IMR-90 (cell line): Measurements from ENCODE around the gene COX6A2. TPM values are rescaled to one million over a fixed set of nuclear protein-coding genes. Genes with fewer than 3 reads are reported as not detected.

Source experiments
- ATAC-seq: fragments of 200-7000 bp; cut with Tn5 transposase; 2 replicates; pipeline ENCODE4 v1.9.1; 2020; ENCODE audit warnings: low read depth, mild to moderate bottlenecking, moderate library complexity
- BruUV-seq: library from RNA; stranded (reverse); fragments of 400-500 nt; replicated peaks from 2 replicates; lab custom pipeline; 2021; lab: Mats Ljungman, UMichigan
- CTCF ChIA-PET: fragments of 300-600 bp; formaldehyde crosslinking; extraction: SDS; loops from one replicate; lab custom pipeline; 2021; ENCODE audit warnings: antibody characterized with exemption; lab: Yijun Ruan, JAX
- POLR2A ChIA-PET: fragments of 300-600 bp; sonication (Branson Sonifier 250); formaldehyde crosslinking; loops from one replicate; lab custom pipeline; 2022; ENCODE audit warnings: antibody characterized with exemption; ENCODE audit not compliant: unreplicated experiment; lab: Charles Lee
- DNase-seq: peaks from one replicate; pipeline ENCODE4 v3.0.0; 2013
- H2AFZ ChIP-seq: replicated peaks from 2 replicates; pipeline ENCODE3; 2013; ENCODE audit warnings: low read length, mild to moderate bottlenecking; ENCODE audit not compliant: poor library complexity
- H2AK5ac ChIP-seq: 2 replicates; pipeline ENCODE4 v1.6.1; 2013; ENCODE audit warnings: low read depth, low read length, inconsistent platforms
- H2AK9ac ChIP-seq: replicated peaks from 2 replicates; pipeline ENCODE3; 2013; ENCODE audit warnings: mild to moderate bottlenecking, low read depth, low read length, moderate library complexity; ENCODE audit not compliant: poor library complexity
- H2BK120ac ChIP-seq: 2 replicates; pipeline ENCODE4 v1.6.1; 2013; ENCODE audit warnings: low read depth, low read length, inconsistent platforms
- H2BK15ac ChIP-seq: 3 replicates; pipeline ENCODE4 v1.6.1; 2013; ENCODE audit warnings: low read depth, low read length, inconsistent platforms
- H2BK20ac ChIP-seq: 2 replicates; pipeline ENCODE4 v1.6.1; 2013; ENCODE audit warnings: low read depth, mild to moderate bottlenecking, inconsistent platforms, low read length, moderate library complexity
- H2BK5ac ChIP-seq: 2 replicates; pipeline ENCODE4 v1.6.1; 2013; ENCODE audit warnings: mild to moderate bottlenecking, low read depth, low read length, inconsistent platforms; ENCODE audit not compliant: poor library complexity, severe bottlenecking
- H3K14ac ChIP-seq: replicated peaks from 2 replicates; pipeline ENCODE4 v1.6.1; 2013; ENCODE audit warnings: low read depth, low read length, inconsistent platforms
- H3K18ac ChIP-seq: 2 replicates; pipeline ENCODE4 v1.6.1; 2013; ENCODE audit warnings: low read depth, low read length, control low read depth
- H3K23ac ChIP-seq: 2 replicates; pipeline ENCODE4 v1.6.1; 2013; ENCODE audit warnings: low read depth, low read length, inconsistent platforms
- H3K27ac ChIP-seq: 2 replicates; pipeline ENCODE4 v1.5.1; 2013; ENCODE audit warnings: mild to moderate bottlenecking, control low read depth, low read length; ENCODE audit not compliant: insufficient read depth
- H3K27me3 ChIP-seq: 2 replicates; pipeline ENCODE4 v1.6.1; 2013; ENCODE audit warnings: low read length; ENCODE audit not compliant: control insufficient read depth, insufficient read depth
- H3K36me3 ChIP-seq: 2 replicates; pipeline ENCODE4 v1.6.1; 2013; ENCODE audit warnings: low read length, mixed read lengths; ENCODE audit not compliant: control insufficient read depth, insufficient read depth
- H3K4ac ChIP-seq: 2 replicates; pipeline ENCODE4 v1.6.1; 2013; ENCODE audit warnings: low read depth, low read length, inconsistent platforms
- H3K4me1 ChIP-seq: 2 replicates; pipeline ENCODE4 v1.6.1; 2013; ENCODE audit warnings: low read length, mixed read lengths; ENCODE audit not compliant: control insufficient read depth, insufficient read depth
- H3K4me2 ChIP-seq: 2 replicates; pipeline ENCODE4 v1.6.1; 2013; ENCODE audit warnings: low read depth, mild to moderate bottlenecking, control low read depth, low read length, moderate library complexity
- H3K4me3 ChIP-seq: 2 replicates; pipeline ENCODE4 v1.5.1; 2013; ENCODE audit warnings: low read depth, mild to moderate bottlenecking, control low read depth, low read length, moderate library complexity; ENCODE audit not compliant: insufficient read depth
- H3K56ac ChIP-seq: 2 replicates; pipeline ENCODE4 v1.6.1; 2013; ENCODE audit warnings: low read length, inconsistent platforms; ENCODE audit not compliant: insufficient read depth; ENCODE audit errors: extremely low read depth
- H3K79me1 ChIP-seq, 2 experiments: 2 replicates each; pipeline ENCODE4 v1.6.1; 2013; ENCODE audit warnings: low read length in 2 of 2, inconsistent platforms in 1 of 2, low read depth in 1 of 2
- H3K9ac ChIP-seq: 2 replicates; pipeline ENCODE4 v1.6.1; 2013; ENCODE audit warnings: low read depth, low read length, control low read depth
- H3K9me1 ChIP-seq: 2 replicates; pipeline ENCODE4 v1.6.1; 2013; ENCODE audit warnings: low read length, inconsistent platforms; ENCODE audit not compliant: insufficient read depth
- H3K9me3 ChIP-seq: 2 replicates; pipeline ENCODE4 v1.6.1; 2013; ENCODE audit warnings: low read length; ENCODE audit not compliant: control insufficient read depth, insufficient read depth
- H4K20me1 ChIP-seq: 2 replicates; pipeline ENCODE4 v1.6.1; 2013; ENCODE audit warnings: low read length, inconsistent platforms; ENCODE audit not compliant: insufficient read depth
- H4K5ac ChIP-seq: 2 replicates; pipeline ENCODE4 v1.6.1; 2013; ENCODE audit warnings: mild to moderate bottlenecking, low read depth, low read length, control low read depth
- H4K8ac ChIP-seq, 2 experiments: 2 replicates each; pipeline ENCODE4 v1.6.1; 2013; ENCODE audit warnings: low read depth in 2 of 2, low read length in 2 of 2, control low read depth in 1 of 2, inconsistent platforms in 1 of 2
- H4K91ac ChIP-seq: 2 replicates; pipeline ENCODE4 v1.6.1; 2013; ENCODE audit warnings: low read depth, low read length, inconsistent platforms; ENCODE audit not compliant: insufficient read depth
- BHLHE40 ChIP-seq: fragments of 150-350 bp; IDR thresholded peaks from 2 replicates; pipeline ENCODE4 v1.6.1; 2016; ENCODE audit warnings: mild to moderate bottlenecking, low read depth, low read length
- CEBPB ChIP-seq: IDR thresholded peaks from 2 replicates; pipeline ENCODE4 v1.6.1; 2012; ENCODE audit warnings: low read depth, low read length, improper control_type of control experiment
- CHD1 ChIP-seq: IDR thresholded peaks from 2 replicates; pipeline ENCODE4 v1.6.1; 2012; ENCODE audit warnings: low read depth, low read length, improper control_type of control experiment
- CTCF ChIP-seq: conservative IDR thresholded peaks from 2 replicates; pipeline ENCODE4 v1.5.1; 2012; ENCODE audit warnings: mild to moderate bottlenecking, low read depth, low read length, improper control_type of control experiment
- ELK1 ChIP-seq: fragments of 150-350 bp; IDR thresholded peaks from 2 replicates; pipeline ENCODE4 v1.6.1; 2016; ENCODE audit warnings: low read depth, mild to moderate bottlenecking, low read length, moderate library complexity, borderline replicate concordance
- FOS ChIP-seq: fragments of 150-350 bp; IDR thresholded peaks from 2 replicates; pipeline ENCODE4 v1.6.1; 2016; ENCODE audit warnings: low read depth, low read length
- MAZ ChIP-seq: IDR thresholded peaks from 2 replicates; pipeline ENCODE4 v1.6.1; 2012; ENCODE audit warnings: low read depth, mild to moderate bottlenecking, low read length, improper control_type of control experiment, moderate library complexity, borderline replicate concordance
- MXI1 ChIP-seq: IDR thresholded peaks from 2 replicates; pipeline ENCODE4 v1.6.1; 2012; ENCODE audit warnings: low read depth, mild to moderate bottlenecking, low read length, moderate library complexity, borderline replicate concordance
- NFE2L2 ChIP-seq: fragments of 150-350 bp; IDR thresholded peaks from 2 replicates; pipeline ENCODE4 v1.6.1; 2016; ENCODE audit warnings: low read depth, mild to moderate bottlenecking, low read length
- POLR2A ChIP-seq: IDR thresholded peaks from 2 replicates; pipeline ENCODE4 v1.6.1; 2012; ENCODE audit warnings: mild to moderate bottlenecking, low read depth, low read length
- RAD21 ChIP-seq: IDR thresholded peaks from 2 replicates; pipeline ENCODE4 v1.6.1; 2012; ENCODE audit warnings: low read length, improper control_type of control experiment
- RCOR1 ChIP-seq: IDR thresholded peaks from 2 replicates; pipeline ENCODE4 v1.6.1; 2012; ENCODE audit warnings: mild to moderate bottlenecking, low read length, improper control_type of control experiment; ENCODE audit not compliant: insufficient replicate concordance
- USF2 ChIP-seq: fragments of 150-350 bp; IDR thresholded peaks from 2 replicates; pipeline ENCODE4 v1.6.1; 2017; ENCODE audit warnings: mild to moderate bottlenecking, antibody characterized with exemption, low read length, low read depth
- WGBS, 2 experiments: methylation state at CpG; one replicate each; pipeline versions ENCODE4 v1.1.5 to v1.1.7; 2013; ENCODE audit warnings: missing lambda C conversion rate in 2 of 2; ENCODE audit not compliant: insufficient read length in 1 of 2; ENCODE audit errors: extremely low coverage in 2 of 2; 5-methylcytosine and 5-hydroxymethylcytosine counted together
- dilution Hi-C: fragments of 300-500 bp; cut with HindIII; formaldehyde crosslinking; loops from one replicate; pipeline ENCODE4 v1.14.3; 2018; ENCODE audit warnings: low sequenced_read_pairs; ENCODE audit not compliant: unreplicated experiment
- in situ Hi-C: fragments of 300-500 bp; cut with MboI; formaldehyde crosslinking; loops from 3 replicates; pipeline ENCODE4 v1.14.3; 2019; ENCODE audit warnings: low sequenced_read_pairs, inconsistent platforms, mixed read lengths
- intact Hi-C: fragments of 100-400 bp; cut with micrococcal nuclease; formaldehyde crosslinking; loops from 2 replicates; pipeline ENCODE4 v1.10.0; 2022
- polyA plus RNA-seq, 3 experiments: library from polyadenylated mRNA; depleted of rRNA; stranded (reverse); fragments of >200 nt; gene quantifications; 2 replicates each; pipeline ENCODE4 v1.2.3, GENCODE V29; 2012; ENCODE audit warnings: low replicate concordance in 1 of 3
- total RNA-seq: library from RNA; depleted of rRNA; stranded (reverse); fragments of >200 nt; gene quantifications from 2 replicates; pipeline ENCODE4 v1.2.3, GENCODE V29; 2012

COX6A2 gene
- total and polyA plus RNA-seq, 2 of the 4 experiments (the other 2 are of a cell fraction), result not detected

DNA sequence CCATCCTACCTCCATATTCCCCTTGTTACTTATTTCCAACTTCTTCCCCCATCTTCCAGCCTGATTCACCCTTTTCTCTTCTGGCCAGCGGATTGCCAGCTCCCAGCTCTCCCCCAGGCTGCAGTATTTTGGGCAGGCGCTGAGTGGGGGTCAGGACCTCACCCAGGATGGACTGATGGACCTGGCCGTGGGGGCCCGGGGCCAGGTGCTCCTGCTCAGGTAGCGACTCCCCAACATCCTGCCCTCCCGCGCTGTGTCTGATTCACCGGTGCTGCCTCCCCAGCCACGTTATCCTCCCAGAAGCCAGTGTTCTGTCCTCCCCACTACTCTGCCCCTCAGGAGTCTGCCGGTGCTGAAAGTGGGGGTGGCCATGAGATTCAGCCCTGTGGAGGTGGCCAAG is 15.4 kb downstream of the COX6A2 start:
- in situ Hi-C loops (no loop called here), intact Hi-C loops (no loop called here), dilution Hi-C loops (no loop called here)
- Histone ChIP-seq H2BK120ac (no peak overlapping the region), H3K23ac (no peak overlapping the region), H3K18ac (no peak overlapping the region), H3K4me2 (no peak overlapping the region), H3K27me3 (peaks cover 18% of the 10 kb centered on the region), H3K79me1 (no peaks in the 10 kb centered on the region), H2AK5ac (no peak overlapping the region), H2AK9ac (peak overlapping the region; percentile 16), H2BK20ac (no peak overlapping the region), H3K4ac (no peak overlapping the region), H3K9ac (no peak overlapping the region), H3K9me1 (no peaks in the 10 kb centered on the region), H2AFZ (no peak overlapping the region), H3K4me3 (no peak overlapping the region), H4K91ac (no peak overlapping the region), H3K27ac (no peak overlapping the region), H3K4me1 (no peaks in the 10 kb centered on the region), H2BK15ac (no peak overlapping the region), H4K8ac (no peak overlapping the region), H3K9me3 (no peaks in the 10 kb centered on the region), H3K56ac (no peak overlapping the region), H2BK5ac (no peak overlapping the region), H3K14ac (no peak overlapping the region), H4K5ac (no peak overlapping the region), H4K20me1 (no peaks in the 10 kb centered on the region), H3K36me3 (no peaks in the 10 kb centered on the region)
- CTCF ChIA-PET, result no interaction called here
- no CpG with 5 or more reads among the region's 10 CpGs for WGBS, 2 experiments
- POLR2A ChIA-PET, result no interaction called here
- TF ChIP-seq MXI1 (no peak), CEBPB (no peak), FOS (no peak), CTCF (no peak), CHD1 (no peak), POLR2A (no peak), ELK1 (no peak), NFE2L2 (no peak), RCOR1 (no peak), USF2 (no peak), MAZ (no peak), BHLHE40 (no peak), RAD21 (no peak)
- BruUV-seq, result no TSS peak
- ATAC-seq, result no peak
- DNase-seq, result no peak
